Stimulated activated naive CD8-positive, alpha-beta T cell treated with anti-CD3 and anti-CD28 coated beads, Interleukin-15, amount 100 ng/mL, for 72 hours (primary cell): ENCODE results near the gene PIP5K1B.

Source experiments
- ATAC-seq: fragments of 150-1000 bp; cut with Tn5 transposase; 2 replicates; pipeline ENCODE4 v1.10.0; 2021; ENCODE audit warnings: mild to moderate bottlenecking, moderate library complexity
- DNase-seq, 2 donors: peaks; one replicate each; pipeline ENCODE4 v3.0.0; 2021 to 2022
- H3K27ac Mint-ChIP-seq, 2 donors: one replicate each; pipeline ENCODE4 v1.8.0; 2022; ENCODE audit warnings: mild to moderate bottlenecking in 2 of 2, mixed read lengths in 2 of 2, moderate library complexity in 2 of 2
- H3K27me3 Mint-ChIP-seq: one replicate; pipeline ENCODE4 v1.8.0; 2022; ENCODE audit warnings: mixed read lengths
- H3K4me1 Mint-ChIP-seq: one replicate; pipeline ENCODE4 v1.8.0; 2022; ENCODE audit warnings: mild to moderate bottlenecking, mixed read lengths
- H3K4me3 Mint-ChIP-seq, 2 donors: one replicate each; pipeline ENCODE4 v1.8.0; 2022; ENCODE audit warnings: mild to moderate bottlenecking in 2 of 2, mixed read lengths in 2 of 2, moderate library complexity in 1 of 2
- H3K9me3 Mint-ChIP-seq, 2 donors: one replicate each; pipeline ENCODE4 v1.8.0; 2022; ENCODE audit warnings: mixed read lengths in 2 of 2

The PIP5K1B gene

GRCh38 chr9:68741704-68742332 is 36.8 kb downstream of the PIP5K1B start:
- peaks cover 7% of the 10 kb centered on the region for H3K27me3 Mint-ChIP-seq
- H3K4me3 Mint-ChIP-seq: no peak overlapping the region
- H3K27ac Mint-ChIP-seq: no peak overlapping the region
- H3K4me1 Mint-ChIP-seq: peaks cover 14% of the 10 kb centered on the region
- no peaks in the 10 kb centered on the region for H3K9me3 Mint-ChIP-seq
- ATAC-seq: no peak
- no peak for DNase-seq

DNA sequence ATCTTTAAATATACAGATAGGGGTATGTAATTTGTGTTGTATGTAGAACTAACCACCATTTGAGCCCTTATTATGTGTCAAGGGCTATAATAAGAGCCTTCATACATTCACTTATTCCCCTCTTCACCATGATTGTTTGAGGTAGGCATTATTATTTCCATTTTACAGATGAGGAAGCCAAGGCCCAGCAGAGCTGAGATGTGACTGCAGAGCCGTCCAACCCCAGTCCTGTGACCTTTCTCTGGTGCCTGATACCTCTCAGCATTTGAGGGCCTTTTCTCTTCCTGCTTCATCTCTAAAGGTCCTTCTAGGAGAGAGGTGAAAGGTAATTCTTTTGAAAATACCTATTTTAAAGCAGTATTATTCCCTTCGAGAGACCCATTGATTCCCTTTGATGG is 37.3 kb downstream of the PIP5K1B start:
- peaks cover 4% of the 10 kb centered on the region for H3K27me3 Mint-ChIP-seq
- H3K4me1 Mint-ChIP-seq: peaks cover 14% of the 10 kb centered on the region
- ATAC-seq (no peak), DNase-seq (no peak)
- no peak overlapping the region for H3K4me3 Mint-ChIP-seq
- no peaks in the 10 kb centered on the region for H3K9me3 Mint-ChIP-seq
- no peak overlapping the region for H3K27ac Mint-ChIP-seq

GRCh38 chr9:68744426-68744825 is 39.4 kb downstream of the PIP5K1B start:
- Mint-ChIP-seq H3K4me1 (peaks cover 14% of the 10 kb centered on the region), H3K27ac (peak overlapping the region in 1 of 2 donors; percentile 61), H3K27me3 (no peaks in the 10 kb centered on the region), H3K9me3 (no peaks in the 10 kb centered on the region), H3K4me3 (no peak overlapping the region)
- ATAC-seq (peak; percentile 28), DNase-seq (no peak)

- ATAC-seq (no peak), DNase-seq (no peak)
- Mint-ChIP-seq H3K4me1 (peaks cover 14% of the 10 kb centered on the region), H3K27me3 (no peaks in the 10 kb centered on the region), H3K4me3 (no peak overlapping the region), H3K27ac (no peak overlapping the region), H3K9me3 (no peaks in the 10 kb centered on the region)
These were observed 41.5 kb downstream of the PIP5K1B start for GRCh38 chr9:68746525-68746924.

GRCh38 chr9:68747043-68747533 is 42.0 kb downstream of the PIP5K1B start:
- H3K4me1 Mint-ChIP-seq: peaks cover 14% of the 10 kb centered on the region
- no peaks in the 10 kb centered on the region for H3K27me3 Mint-ChIP-seq
- H3K9me3 Mint-ChIP-seq: no peaks in the 10 kb centered on the region
- no peak overlapping the region for H3K4me3 Mint-ChIP-seq
- no peak for DNase-seq
- no peak overlapping the region for H3K27ac Mint-ChIP-seq
- no peak for ATAC-seq

GRCh38 chr9:68749135-68749534 is 44.1 kb downstream of the PIP5K1B start:
- Mint-ChIP-seq H3K9me3 (no peaks in the 10 kb centered on the region), H3K4me3 (no peak overlapping the region), H3K27ac (no peak overlapping the region), H3K4me1 (peaks cover 9% of the 10 kb centered on the region), H3K27me3 (no peaks in the 10 kb centered on the region)
- no peak for ATAC-seq
- no peak for DNase-seq

DNA sequence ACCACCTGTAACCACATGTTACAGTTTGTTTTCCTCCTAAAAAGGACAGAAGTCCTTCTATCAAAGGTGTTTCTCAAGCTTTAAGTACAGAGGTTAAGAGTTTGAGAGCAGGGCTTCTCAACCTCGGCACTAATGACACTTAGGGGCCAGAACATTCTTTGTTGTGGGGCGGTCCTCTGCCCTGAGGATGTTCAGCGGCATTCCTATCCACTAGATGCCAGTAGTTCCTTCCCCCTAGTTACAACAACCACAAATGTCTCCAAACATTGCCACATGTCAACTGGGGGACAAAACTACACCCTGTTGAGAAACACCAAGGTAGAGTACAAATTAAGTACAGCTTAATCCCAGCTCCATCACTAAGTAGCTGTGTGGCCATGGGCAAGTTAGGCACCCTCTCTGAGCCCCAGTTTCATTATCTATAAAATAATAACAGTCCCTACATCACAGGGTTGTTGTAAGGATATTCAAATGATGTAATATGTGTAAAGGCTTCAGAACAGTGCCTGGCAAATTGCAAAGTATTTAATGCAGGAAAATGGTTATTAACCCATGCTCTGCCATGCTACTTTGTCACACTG is 44.6 kb downstream of the PIP5K1B start:
- no peak overlapping the region for H3K4me3 Mint-ChIP-seq
- no peaks in the 10 kb centered on the region for H3K9me3 Mint-ChIP-seq
- ATAC-seq (no peak), DNase-seq (no peak)
- peaks cover 5% of the 10 kb centered on the region for H3K4me1 Mint-ChIP-seq
- no peaks in the 10 kb centered on the region for H3K27me3 Mint-ChIP-seq
- no peak overlapping the region for H3K27ac Mint-ChIP-seq

GRCh38 chr9:68750255-68750654 is 45.2 kb downstream of the PIP5K1B start:
- Mint-ChIP-seq H3K4me3 (no peak overlapping the region), H3K9me3 (no peaks in the 10 kb centered on the region), H3K27ac (no peak overlapping the region), H3K27me3 (no peaks in the 10 kb centered on the region), H3K4me1 (no peaks in the 10 kb centered on the region)
- DNase-seq: no peak
- ATAC-seq: no peak

GRCh38 chr9:68750786-68751185 is 45.7 kb downstream of the PIP5K1B start:
- Mint-ChIP-seq H3K4me3 (no peak overlapping the region), H3K4me1 (no peaks in the 10 kb centered on the region), H3K27me3 (no peaks in the 10 kb centered on the region), H3K9me3 (no peaks in the 10 kb centered on the region), H3K27ac (no peak overlapping the region)
- DNase-seq (no peak), ATAC-seq (no peak)

DNA sequence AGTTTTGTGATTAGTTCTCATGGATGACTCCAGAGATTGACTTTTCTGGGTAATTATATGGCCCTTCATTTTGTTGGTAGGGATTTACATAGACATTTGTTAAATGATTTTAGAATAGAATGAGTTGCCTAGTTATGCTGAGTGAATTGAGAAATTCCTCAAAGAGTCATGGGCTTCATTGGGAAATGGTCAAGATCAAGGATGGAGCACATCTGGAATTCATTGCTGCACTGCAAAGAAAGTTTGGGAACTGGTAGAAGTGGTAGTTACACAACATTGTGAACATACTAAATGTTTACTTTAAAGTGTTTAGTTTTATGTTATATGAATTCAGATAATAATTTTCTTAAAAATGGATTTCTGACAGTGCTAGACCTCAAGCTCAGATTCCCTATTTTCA is 46.5 kb downstream of the PIP5K1B start:
- no peaks in the 10 kb centered on the region for H3K4me1 Mint-ChIP-seq
- no peak for ATAC-seq
- H3K9me3 Mint-ChIP-seq: no peaks in the 10 kb centered on the region
- H3K27me3 Mint-ChIP-seq: no peaks in the 10 kb centered on the region
- no peak overlapping the region for H3K27ac Mint-ChIP-seq
- H3K4me3 Mint-ChIP-seq: no peak overlapping the region
- no peak for DNase-seq

DNA sequence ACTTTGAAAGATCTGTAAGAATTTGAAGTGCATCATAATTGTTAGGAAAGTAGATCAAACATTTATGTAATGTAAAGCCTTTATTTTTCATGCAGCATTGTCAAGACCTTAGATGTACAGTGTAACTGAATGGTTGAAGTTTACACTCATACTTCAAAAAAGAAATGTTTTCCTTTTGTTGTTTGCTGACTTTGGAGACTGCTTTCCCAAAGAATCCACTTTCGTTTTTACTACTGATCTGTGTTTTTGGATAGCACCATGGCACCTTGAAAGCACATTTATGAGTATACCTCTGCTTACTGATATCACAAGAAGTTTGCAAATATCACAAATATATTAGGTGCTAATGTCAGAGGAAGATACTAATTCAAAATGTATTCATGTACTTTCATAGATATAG is 50.0 kb downstream of the PIP5K1B start:
- DNase-seq (no peak), ATAC-seq (no peak)
- Mint-ChIP-seq H3K9me3 (peaks cover 9 to 19% of the 10 kb centered on the region in 2 donors), H3K4me1 (no peaks in the 10 kb centered on the region), H3K27ac (no peak overlapping the region), H3K4me3 (no peak overlapping the region), H3K27me3 (peaks cover 18% of the 10 kb centered on the region)

DNA sequence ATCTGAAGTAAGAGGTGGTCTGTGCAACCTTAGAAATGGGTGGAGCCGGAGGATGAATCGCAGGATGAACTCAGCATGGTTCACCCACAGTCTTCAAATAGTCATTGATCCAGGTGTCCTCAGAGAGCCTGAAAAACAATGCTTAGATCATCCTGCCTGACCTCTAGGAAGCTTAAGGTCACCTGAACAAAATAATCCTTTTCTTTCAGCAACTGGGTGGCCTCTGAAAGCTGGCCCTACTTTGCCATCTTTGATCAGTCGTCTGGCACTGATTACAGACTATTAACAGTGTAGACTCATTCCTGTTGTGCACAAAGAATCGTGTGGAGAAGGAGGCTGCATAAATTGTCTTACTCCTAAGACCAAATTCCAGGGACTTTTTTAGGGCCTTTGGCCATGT is 50.7 kb downstream of the PIP5K1B start:
- H3K4me1 Mint-ChIP-seq: no peaks in the 10 kb centered on the region
- H3K9me3 Mint-ChIP-seq: peaks cover 9 to 19% of the 10 kb centered on the region in 2 donors
- DNase-seq (no peak), ATAC-seq (no peak)
- H3K27me3 Mint-ChIP-seq: peaks cover 22% of the 10 kb centered on the region
- no peak overlapping the region for H3K4me3 Mint-ChIP-seq
- no peak overlapping the region for H3K27ac Mint-ChIP-seq

GRCh38 chr9:68759981-68760673 is 55.1 kb downstream of the PIP5K1B start:
- ATAC-seq (no peak), DNase-seq (no peak)
- Mint-ChIP-seq H3K9me3 (peaks cover 9 to 19% of the 10 kb centered on the region in 2 donors), H3K27ac (no peak overlapping the region), H3K4me1 (no peaks in the 10 kb centered on the region), H3K4me3 (no peak overlapping the region), H3K27me3 (peaks cover 34% of the 10 kb centered on the region)

- Mint-ChIP-seq H3K27ac (peak overlapping the region in 1 of 2 donors; percentile 20), H3K4me1 (no peaks in the 10 kb centered on the region), H3K27me3 (peaks cover 34% of the 10 kb centered on the region), H3K9me3 (peaks cover 9 to 19% of the 10 kb centered on the region in 2 donors), H3K4me3 (no peak overlapping the region)
- ATAC-seq (no peak), DNase-seq (no peak)
These were observed 55.8 kb downstream of the PIP5K1B start for GRCh38 chr9:68760674-68761333.

GRCh38 chr9:68762570-68762969 is 57.5 kb downstream of the PIP5K1B start:
- H3K4me3 Mint-ChIP-seq: no peak overlapping the region
- peaks cover 34% of the 10 kb centered on the region for H3K27me3 Mint-ChIP-seq
- ATAC-seq (no peak), DNase-seq (no peak)
- H3K9me3 Mint-ChIP-seq: peaks cover 9 to 19% of the 10 kb centered on the region in 2 donors
- no peak overlapping the region for H3K27ac Mint-ChIP-seq
- no peaks in the 10 kb centered on the region for H3K4me1 Mint-ChIP-seq

DNA sequence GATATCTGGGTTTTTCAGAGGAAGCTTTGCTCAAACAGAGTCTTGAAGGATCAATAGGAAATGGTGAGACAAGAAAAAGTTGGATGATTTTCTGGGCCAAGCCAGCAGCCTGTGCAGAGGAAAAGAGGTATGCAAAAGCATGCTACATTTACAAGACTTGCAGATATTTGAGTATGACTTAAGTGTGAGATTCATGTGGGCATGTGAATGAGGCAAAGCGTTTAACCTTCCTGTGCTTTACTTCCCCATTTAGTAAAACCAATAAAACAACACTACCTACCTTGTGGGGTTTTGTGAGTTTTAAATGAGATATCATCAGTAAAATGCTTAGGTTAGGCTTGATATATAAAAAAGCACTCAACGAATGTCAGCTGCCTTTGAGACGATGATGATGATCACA is 58.1 kb downstream of the PIP5K1B start:
- peaks cover 5 to 15% of the 10 kb centered on the region in 2 donors for H3K9me3 Mint-ChIP-seq
- DNase-seq: no peak
- H3K27ac Mint-ChIP-seq: no peak overlapping the region
- no peak for ATAC-seq
- H3K27me3 Mint-ChIP-seq: peaks cover 30% of the 10 kb centered on the region
- no peaks in the 10 kb centered on the region for H3K4me1 Mint-ChIP-seq
- no peak overlapping the region for H3K4me3 Mint-ChIP-seq
